Fibroblast of skin of left biceps (primary cell): Measurements from ENCODE around the gene RASA4.
"Not testable (repeated sequence)": the region's sequence is repeated elsewhere in the genome, so short reads cannot be mapped to it uniquely, and the experiment has no call there.

Experiments
- DNase-seq, 2 experiments: peaks; one replicate each; pipeline ENCODE4 v3.0.0-alpha.2; 2013; ENCODE audit warnings: low read depth in 2 of 2

RASA4 gene

DNA sequence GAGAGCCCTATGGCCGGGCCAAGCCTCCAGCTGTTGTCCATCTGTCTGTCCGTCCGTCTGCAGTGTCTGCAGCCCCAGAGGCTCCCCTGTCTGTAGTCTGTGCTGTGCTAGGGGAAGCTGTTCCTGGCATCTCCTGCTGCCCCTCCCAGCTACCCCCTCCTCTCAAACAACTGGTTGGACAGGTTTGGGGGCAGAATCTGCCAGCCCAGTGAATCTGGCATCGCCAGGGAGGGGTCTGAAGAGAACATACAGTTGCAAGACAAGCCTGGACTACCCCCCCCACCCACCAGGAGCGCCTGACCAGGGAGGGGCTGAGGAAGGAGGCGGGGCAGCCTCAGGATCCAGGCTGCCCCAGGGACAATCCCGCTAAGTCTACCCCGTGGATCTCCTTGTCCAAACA, 73.0 kb downstream of the RASA4 start, which contains the start of gene UPK3BL2:
UPK3BL2 (minus strand) TSS at position 101 of the 400 bp plus-strand sequence; CDS start at position 41, 60 bp downstream.
- DNase-seq: not testable (repeated sequence)

DNA sequence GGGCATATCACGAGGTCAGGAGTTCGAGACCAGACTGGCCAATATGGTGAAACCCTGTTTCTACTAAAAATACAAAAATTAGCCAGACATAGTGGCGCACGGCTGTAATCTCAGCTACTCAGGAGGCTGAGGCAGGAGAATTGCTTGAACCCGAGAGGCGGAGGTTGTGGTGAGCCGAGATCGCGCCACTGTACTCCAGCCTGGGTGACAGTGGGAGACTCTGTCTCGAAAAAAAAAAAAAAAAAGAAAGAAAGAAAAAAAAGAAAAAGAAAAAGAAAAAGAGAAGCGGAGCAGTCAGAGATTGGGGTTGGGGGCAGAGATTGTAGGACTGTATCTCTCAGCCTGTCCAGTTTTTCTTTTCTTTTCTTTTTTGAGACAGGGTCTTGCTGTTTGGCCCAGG, 73.8 kb downstream of the RASA4 start:
- not testable (repeated sequence) for DNase-seq

DNA sequence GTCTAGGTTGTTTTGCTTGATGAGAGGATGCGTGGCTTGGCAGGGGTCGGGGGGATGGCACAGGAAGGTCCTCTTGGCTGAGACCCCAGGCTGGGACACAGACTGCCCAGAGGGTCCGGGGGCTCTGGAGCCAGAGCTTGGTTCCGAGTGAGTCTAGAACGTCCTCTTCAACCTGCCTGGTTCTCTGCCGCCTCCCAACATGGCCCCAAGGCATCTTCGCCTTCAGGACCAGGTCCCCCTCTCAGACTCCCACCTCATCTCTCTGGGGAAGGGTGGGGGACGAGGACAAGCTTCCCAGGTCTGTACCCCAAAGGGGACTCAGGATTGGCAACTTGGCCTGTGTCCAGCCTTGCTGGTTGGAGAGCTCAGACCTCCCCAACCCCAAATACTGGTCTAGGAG, 74.5 kb downstream of the RASA4 start:
- DNase-seq: not testable (repeated sequence)

DNA sequence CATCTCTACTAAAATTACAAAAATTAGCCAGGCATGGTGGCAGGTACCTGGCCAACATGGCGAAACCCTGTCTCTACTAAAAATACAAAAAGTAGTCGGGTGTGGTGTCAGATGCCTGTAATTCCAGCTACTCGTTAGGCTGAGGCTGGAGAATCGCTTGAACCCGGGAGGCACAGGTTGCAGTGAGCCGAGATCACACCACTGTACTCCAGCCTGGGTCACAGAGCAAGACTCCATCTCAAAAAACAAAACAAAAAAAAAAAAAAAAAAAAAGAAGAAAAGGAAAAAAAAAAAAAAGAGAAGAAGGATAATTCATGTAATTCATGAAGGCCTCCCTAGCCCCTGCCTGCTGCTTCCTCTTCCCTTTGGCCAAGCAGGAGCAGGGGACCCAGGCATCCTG, 76.0 kb downstream of the RASA4 start:
- DNase-seq: not testable (repeated sequence)

DNA sequence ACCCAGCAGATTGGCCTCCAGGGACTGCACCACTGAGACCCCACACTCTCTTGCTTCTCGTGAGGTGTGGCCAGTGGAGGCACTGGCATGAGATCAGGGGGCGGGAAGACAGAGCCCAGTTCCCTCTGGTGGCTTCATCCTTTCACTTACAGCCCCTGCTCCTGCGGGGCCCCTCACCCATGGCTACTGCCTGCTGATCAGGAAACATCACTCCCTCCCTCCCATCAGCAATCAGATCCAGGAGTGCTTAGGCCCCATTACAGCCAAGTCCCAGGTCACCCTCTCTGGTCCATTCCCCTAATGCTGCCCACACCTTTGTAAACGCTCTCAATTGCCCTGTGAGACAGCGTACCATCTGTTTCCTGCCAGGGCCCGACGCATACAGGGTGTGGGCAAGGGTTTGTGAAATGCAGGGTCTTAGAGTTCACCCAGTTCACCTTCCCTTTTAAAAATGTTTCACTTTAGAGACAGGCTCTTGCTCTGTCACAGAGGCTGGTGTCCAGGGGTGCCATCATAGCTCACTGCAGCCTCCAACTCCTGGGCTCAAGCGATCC, 81.4 kb downstream of the RASA4 start:
- DNase-seq: not testable (repeated sequence)

DNA sequence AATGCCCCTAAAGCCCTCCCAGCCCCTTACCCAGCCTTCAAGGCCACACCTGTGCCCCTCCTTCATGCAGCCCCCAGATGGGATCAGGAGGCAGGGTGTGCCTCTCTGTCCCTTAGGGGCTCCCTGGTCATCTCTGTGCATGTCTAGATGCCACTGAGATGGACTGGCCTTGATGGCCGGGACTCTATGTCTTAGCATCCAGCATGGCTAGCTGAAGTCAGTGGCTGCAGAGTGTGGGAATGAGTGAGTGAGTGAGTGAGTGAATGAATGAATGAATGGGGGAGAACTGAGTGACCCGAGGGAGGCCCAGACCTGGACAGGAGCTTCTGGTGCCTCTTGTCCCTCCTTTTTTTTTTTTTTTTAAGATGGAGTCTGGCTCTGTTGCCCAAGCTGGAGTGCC, 84.4 kb downstream of the RASA4 start:
- DNase-seq: not testable (repeated sequence)

DNA sequence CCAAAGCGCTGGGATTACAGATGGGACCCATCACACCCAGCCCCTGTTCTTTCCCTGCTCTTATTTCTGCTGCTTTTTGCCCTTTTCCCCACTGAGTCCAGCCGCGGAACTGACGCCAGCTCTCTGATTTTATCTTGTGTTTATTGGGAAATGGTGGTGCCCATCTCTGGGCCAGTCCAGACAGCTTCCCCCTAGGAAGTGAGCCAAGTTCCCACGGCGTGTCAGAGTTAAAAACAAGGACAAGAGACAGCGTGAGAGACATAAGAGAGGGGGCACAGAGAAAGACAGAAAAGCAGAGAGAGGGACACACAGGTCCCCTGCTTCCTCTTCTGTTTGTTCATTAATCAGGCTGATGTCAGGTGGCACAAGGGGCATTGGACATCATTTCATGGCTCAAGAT, 85.0 kb downstream of the RASA4 start:
- DNase-seq: not testable (repeated sequence)

DNA sequence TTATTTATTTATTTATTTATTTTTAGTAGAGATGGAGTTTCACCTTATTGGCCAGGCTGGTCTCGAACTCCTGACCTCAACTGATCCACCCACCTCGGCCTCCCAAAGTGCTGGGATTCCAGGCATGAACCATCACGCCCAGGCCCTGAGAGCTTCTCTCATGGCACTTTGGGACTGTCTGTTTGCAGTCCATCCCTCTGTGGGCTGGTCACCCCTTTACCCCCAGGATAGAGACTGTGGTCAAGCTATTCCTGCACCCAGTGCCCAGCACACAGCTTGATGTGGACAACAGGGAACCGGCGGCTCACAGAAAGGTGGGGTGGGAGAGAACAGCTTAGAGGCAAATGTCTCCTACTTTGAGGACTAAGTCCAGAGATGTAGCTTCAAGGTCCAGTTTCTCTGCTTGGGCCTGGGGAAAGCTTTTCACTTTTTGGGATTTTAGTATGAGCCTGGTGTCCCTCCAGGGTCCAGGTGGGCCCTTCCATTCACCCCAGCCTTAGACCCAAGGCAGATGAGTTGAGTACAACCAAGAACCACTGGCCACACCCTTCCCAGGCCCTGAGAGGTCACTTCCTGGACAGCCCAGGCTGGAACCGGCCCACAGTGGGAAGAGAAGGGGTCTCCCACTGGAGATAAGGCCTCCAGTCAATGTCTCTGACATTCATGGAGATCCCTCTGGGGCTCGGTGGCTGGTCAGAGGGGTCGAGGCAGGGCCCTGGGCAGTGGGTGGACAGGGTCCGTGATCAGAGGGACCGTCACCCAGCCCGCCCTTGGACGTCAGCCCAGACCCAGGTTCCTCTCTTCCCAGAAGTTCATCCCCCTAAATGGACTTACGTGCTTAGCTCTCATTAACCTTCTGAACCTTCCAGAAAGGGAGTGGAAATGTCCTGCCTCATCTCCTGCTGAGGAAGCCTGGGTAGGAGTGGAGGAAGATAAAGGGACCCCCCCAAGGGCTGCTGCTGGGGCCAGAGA, 88.4 kb downstream of the RASA4 start:
- not testable (repeated sequence) for DNase-seq

DNA sequence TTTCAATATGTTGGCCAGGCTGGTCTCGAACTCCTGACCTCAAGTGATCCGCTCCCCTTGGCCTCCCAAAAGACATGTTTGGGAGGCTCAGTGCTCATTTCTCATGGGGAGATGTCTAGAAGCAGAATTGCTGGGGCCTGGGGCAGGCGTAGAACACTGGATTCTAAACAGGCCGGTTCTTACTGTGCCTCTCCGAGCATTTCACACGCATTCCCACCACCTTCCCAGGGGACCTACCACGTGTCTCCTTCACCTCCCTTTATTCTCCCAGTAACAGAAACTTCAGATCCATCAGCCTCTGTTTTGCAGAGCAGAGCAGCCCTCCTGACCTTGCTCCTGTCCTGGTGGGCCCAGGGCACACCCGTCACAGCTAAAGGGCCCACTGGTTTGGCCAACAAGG, 89.4 kb downstream of the RASA4 start:
- DNase-seq: not testable (repeated sequence)

DNA sequence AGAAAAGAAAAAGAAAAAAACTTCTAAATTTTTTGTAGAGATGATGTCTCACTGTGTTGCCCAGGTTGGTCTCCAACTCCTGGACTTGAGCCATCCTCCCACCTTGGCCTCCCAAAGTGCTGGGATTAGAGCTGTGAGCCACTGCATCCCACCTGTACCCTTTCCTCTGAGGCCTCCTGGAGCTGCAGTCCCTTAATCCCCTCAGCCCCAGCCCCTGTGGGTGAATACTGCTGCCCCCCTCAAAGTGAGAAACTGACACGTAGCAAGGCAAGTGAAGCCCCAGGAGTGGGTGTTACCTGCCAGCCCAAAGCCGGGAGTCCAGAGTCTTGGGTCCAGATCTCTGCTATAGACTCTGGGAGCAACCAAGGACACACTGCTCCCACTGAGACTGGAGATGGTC, 91.8 kb downstream of the RASA4 start:
- not testable (repeated sequence) for DNase-seq
